Measurements from ENCODE around the gene BSCL2. TPM values are rescaled to one million over a fixed set of nuclear protein-coding genes. Genes with fewer than 3 reads are reported as not detected.
"Not testable (repeated sequence)": the region's sequence is repeated elsewhere in the genome, so short reads cannot be mapped to it uniquely, and the experiment has no call there.

Gene BSCL2
- total and polyA plus RNA-seq, 2 donors (not counting 1 experiment from before 2014, with no cell fraction given), result 35.5 to 62.1 TPM

DNA sequence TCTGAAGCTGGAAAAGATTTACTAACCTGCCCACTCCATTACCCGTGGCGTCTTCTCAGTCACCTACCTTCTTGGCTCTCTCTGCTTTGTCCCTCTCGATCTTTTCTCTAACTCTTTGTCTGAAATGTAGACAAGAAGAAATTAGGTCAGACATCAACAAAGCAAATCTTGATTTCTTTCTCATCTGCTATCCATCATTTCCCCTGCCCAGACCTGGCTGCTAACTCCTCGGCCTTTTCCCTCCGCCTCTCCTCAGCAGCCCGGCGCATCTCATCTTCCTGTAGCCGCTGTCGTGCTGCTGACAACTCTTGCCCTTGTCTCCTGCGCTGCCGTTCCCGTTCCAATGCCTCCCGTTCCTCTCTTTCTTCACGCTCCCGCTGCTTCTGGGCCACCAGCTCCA, 29.5 kb downstream of the BSCL2 start:
- Histone ChIP-seq H2AFZ (ENCODE audit: low read length) (no peak overlapping the region), H4K20me1 (ENCODE audit: control insufficient read depth, extremely low read depth, insufficient read depth, low read length) (no peaks in the 10 kb centered on the region), H3K4me2 (ENCODE audit: extremely low read depth, insufficient read depth, low read length) (peak overlapping the region; percentile 99), H3K4me3 (replicated peaks in 1 of 4; ENCODE audit: control extremely low read depth in 1 of 4, insufficient read depth in 1 of 4, low read depth in 3 of 4, low read length in 4 of 4) (peak overlapping the region; percentile 74 to 88 (median 82)), H3K9me3 (ENCODE audit: control insufficient read depth, insufficient read depth, low read depth, low read length) (no peaks in the 10 kb centered on the region), H3K79me2 (ENCODE audit: control insufficient read depth, insufficient read depth, low read length) (peaks cover 13% of the 10 kb centered on the region), H3K4me1 (ENCODE audit: control insufficient read depth, extremely low read depth, insufficient read depth, low read length) (peaks cover 5% of the 10 kb centered on the region), H3K27ac (ENCODE audit: insufficient read depth, low read length) (peak overlapping the region; percentile 88), H3K27me3 (ENCODE audit: control insufficient read depth, insufficient read depth, low read length) (no peaks in the 10 kb centered on the region), H3K36me3 (ENCODE audit: control insufficient read depth, insufficient read depth, low read length) (peaks cover 7% of the 10 kb centered on the region), H3K9ac (ENCODE audit: insufficient read depth, low read length) (no peak overlapping the region)
- no peak for DNase-seq (ENCODE audit: low read depth in 2 of 2)
- no peak for TF ChIP-seq EZH2 (IDR thresholded peaks at IDR 0.05; ENCODE audit: low read length, missing control alignments)
- TF ChIP-seq, protein P1, sequence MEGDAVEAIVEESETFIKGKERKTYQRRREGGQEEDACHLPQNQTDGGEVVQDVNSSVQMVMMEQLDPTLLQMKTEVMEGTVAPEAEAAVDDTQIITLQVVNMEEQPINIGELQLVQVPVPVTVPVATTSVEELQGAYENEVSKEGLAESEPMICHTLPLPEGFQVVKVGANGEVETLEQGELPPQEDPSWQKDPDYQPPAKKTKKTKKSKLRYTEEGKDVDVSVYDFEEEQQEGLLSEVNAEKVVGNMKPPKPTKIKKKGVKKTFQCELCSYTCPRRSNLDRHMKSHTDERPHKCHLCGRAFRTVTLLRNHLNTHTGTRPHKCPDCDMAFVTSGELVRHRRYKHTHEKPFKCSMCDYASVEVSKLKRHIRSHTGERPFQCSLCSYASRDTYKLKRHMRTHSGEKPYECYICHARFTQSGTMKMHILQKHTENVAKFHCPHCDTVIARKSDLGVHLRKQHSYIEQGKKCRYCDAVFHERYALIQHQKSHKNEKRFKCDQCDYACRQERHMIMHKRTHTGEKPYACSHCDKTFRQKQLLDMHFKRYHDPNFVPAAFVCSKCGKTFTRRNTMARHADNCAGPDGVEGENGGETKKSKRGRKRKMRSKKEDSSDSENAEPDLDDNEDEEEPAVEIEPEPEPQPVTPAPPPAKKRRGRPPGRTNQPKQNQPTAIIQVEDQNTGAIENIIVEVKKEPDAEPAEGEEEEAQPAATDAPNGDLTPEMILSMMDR (conservative IDR thresholded peaks at IDR 0.05 in 1 of 2, IDR thresholded peaks at IDR 0.05 in 1 of 2; ENCODE audit: low read depth in 1 of 2, low read length in 2 of 2), result no peak

DNA sequence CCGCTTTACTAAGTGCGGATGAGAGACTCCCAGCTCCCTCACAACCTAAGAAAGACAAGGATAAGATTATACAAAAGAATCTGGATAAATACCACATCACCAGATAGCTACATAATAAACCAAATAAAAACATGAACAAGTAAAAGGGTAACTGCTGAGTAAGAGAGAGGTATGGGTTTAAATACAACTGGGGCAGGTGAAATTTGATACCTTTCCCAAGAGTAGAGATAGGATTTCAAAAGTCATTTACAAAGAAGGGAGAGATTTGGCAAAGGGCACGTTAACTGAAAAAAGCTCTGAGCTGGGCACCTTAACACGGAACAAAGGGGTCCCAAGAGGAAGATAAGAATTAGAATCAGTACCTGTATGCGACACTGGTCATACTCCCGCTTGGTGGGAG, 30.1 kb downstream of the BSCL2 start:
- Histone ChIP-seq H3K9ac (ENCODE audit: insufficient read depth, low read length) (no peak overlapping the region), H3K79me2 (ENCODE audit: control insufficient read depth, insufficient read depth, low read length) (peaks cover 15% of the 10 kb centered on the region), H3K4me1 (ENCODE audit: control insufficient read depth, extremely low read depth, insufficient read depth, low read length) (peaks cover 5% of the 10 kb centered on the region), H3K4me2 (ENCODE audit: extremely low read depth, insufficient read depth, low read length) (no peak overlapping the region), H4K20me1 (ENCODE audit: control insufficient read depth, extremely low read depth, insufficient read depth, low read length) (no peaks in the 10 kb centered on the region), H3K9me3 (ENCODE audit: control insufficient read depth, insufficient read depth, low read depth, low read length) (no peaks in the 10 kb centered on the region), H3K27ac (ENCODE audit: insufficient read depth, low read length) (no peak overlapping the region), H2AFZ (ENCODE audit: low read length) (no peak overlapping the region), H3K36me3 (ENCODE audit: control insufficient read depth, insufficient read depth, low read length) (peaks cover 7% of the 10 kb centered on the region), H3K4me3 (replicated peaks in 1 of 4; ENCODE audit: control extremely low read depth in 1 of 4, insufficient read depth in 1 of 4, low read depth in 3 of 4, low read length in 4 of 4) (peak overlapping the region in 1 of 4 experiments; percentile 25), H3K27me3 (ENCODE audit: control insufficient read depth, insufficient read depth, low read length) (no peaks in the 10 kb centered on the region)
- DNase-seq (ENCODE audit: low read depth in 2 of 2), result no peak
- TF ChIP-seq, protein P1 (conservative IDR thresholded peaks at IDR 0.05 in 1 of 2, IDR thresholded peaks at IDR 0.05 in 1 of 2; ENCODE audit: low read depth in 1 of 2, low read length in 2 of 2), result no peak
- TF ChIP-seq EZH2 (IDR thresholded peaks at IDR 0.05; ENCODE audit: low read length, missing control alignments), result no peak

DNA sequence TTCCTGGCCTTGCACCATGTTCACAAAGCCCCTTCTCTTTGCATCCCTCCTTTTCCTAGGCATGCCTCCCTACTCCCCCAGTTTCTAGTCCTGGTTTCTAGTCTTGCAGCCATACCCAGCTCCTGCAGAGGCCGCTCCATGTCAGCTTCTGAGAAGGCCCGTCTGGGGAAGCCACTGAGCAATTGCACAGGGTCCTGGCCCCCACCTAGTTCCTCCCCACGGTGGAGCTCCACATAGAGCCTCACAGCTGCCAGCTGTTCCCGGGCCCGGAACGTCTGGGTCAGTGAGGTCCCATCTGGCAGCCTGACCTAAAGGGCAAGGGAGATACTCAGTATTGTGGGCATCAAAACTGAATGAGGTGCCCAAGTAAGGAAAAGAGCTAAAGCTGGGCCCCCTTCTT, 30.5 kb downstream of the BSCL2 start:
- no peaks in the 10 kb centered on the region for H3K9me3 ChIP-seq (ENCODE audit: control insufficient read depth, insufficient read depth, low read depth, low read length)
- no peaks in the 10 kb centered on the region for H4K20me1 ChIP-seq (ENCODE audit: control insufficient read depth, extremely low read depth, insufficient read depth, low read length)
- peaks cover 7% of the 10 kb centered on the region for H3K36me3 ChIP-seq (ENCODE audit: control insufficient read depth, insufficient read depth, low read length)
- H3K4me2 ChIP-seq (ENCODE audit: extremely low read depth, insufficient read depth, low read length), result no peak overlapping the region
- H2AFZ ChIP-seq (ENCODE audit: low read length), result no peak overlapping the region
- no peak overlapping the region for H3K9ac ChIP-seq (ENCODE audit: insufficient read depth, low read length)
- no peak overlapping the region for H3K4me3 ChIP-seq (replicated peaks in 1 of 4; ENCODE audit: control extremely low read depth in 1 of 4, insufficient read depth in 1 of 4, low read depth in 3 of 4, low read length in 4 of 4)
- TF ChIP-seq EZH2 (IDR thresholded peaks at IDR 0.05; ENCODE audit: low read length, missing control alignments), result no peak
- TF ChIP-seq, protein P1 (conservative IDR thresholded peaks at IDR 0.05 in 1 of 2, IDR thresholded peaks at IDR 0.05 in 1 of 2; ENCODE audit: low read depth in 1 of 2, low read length in 2 of 2), result no peak
- no peaks in the 10 kb centered on the region for H3K27me3 ChIP-seq (ENCODE audit: control insufficient read depth, insufficient read depth, low read length)
- no peak for DNase-seq (ENCODE audit: low read depth in 2 of 2)
- H3K27ac ChIP-seq (ENCODE audit: insufficient read depth, low read length), result no peak overlapping the region
- H3K79me2 ChIP-seq (ENCODE audit: control insufficient read depth, insufficient read depth, low read length), result peaks cover 15% of the 10 kb centered on the region
- peaks cover 5% of the 10 kb centered on the region for H3K4me1 ChIP-seq (ENCODE audit: control insufficient read depth, extremely low read depth, insufficient read depth, low read length)

DNA sequence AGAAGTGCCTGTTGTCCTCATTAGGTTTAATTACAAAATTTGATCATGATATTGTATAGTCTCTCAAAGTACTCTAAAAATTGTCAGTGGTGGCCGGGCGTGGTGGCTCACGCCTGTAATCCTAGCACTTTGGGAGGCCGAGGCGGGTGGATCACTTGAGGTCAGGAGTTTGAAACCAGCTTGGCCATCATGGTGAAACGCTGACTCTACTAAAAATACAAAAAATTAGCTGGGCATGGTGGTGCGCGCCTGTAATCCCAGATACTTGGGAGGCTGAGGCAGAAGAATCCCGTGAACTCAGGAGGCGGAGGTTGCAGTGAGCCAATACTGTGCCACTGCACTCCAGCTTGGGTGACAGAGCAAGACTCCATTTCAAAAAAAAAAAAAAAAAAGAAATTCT, 31.8 kb downstream of the BSCL2 start:
- H4K20me1 ChIP-seq (ENCODE audit: control insufficient read depth, extremely low read depth, insufficient read depth, low read length); H3K4me3 ChIP-seq (replicated peaks in 1 of 4; ENCODE audit: control extremely low read depth in 1 of 4, insufficient read depth in 1 of 4, low read depth in 3 of 4, low read length in 4 of 4); H3K36me3 ChIP-seq (ENCODE audit: control insufficient read depth, insufficient read depth, low read length); DNase-seq (ENCODE audit: low read depth in 2 of 2); H3K27ac ChIP-seq (ENCODE audit: insufficient read depth, low read length); H3K27me3 ChIP-seq (ENCODE audit: control insufficient read depth, insufficient read depth, low read length); H3K9me3 ChIP-seq (ENCODE audit: control insufficient read depth, insufficient read depth, low read depth, low read length); H3K4me1 ChIP-seq (ENCODE audit: control insufficient read depth, extremely low read depth, insufficient read depth, low read length); H2AFZ ChIP-seq (ENCODE audit: low read length); H3K9ac ChIP-seq (ENCODE audit: insufficient read depth, low read length); H3K4me2 ChIP-seq (ENCODE audit: extremely low read depth, insufficient read depth, low read length): not testable (repeated sequence)
- peaks cover 18% of the 10 kb centered on the region for H3K79me2 ChIP-seq (ENCODE audit: control insufficient read depth, insufficient read depth, low read length)
